NCI-H187 treated with DMSO at 0.1 percent for 48 hours (cell line): Measurements from ENCODE around the gene ANP32A.
"Not testable (repeated sequence)": the region's sequence is repeated elsewhere in the genome, so short reads cannot be mapped to it uniquely, and the experiment has no call there.

ENCODE experiments used
- DNase-seq: peaks from one replicate; lab custom pipeline; 2025; lab: John Stamatoyannopoulos, UW

ANP32A gene

DNA sequence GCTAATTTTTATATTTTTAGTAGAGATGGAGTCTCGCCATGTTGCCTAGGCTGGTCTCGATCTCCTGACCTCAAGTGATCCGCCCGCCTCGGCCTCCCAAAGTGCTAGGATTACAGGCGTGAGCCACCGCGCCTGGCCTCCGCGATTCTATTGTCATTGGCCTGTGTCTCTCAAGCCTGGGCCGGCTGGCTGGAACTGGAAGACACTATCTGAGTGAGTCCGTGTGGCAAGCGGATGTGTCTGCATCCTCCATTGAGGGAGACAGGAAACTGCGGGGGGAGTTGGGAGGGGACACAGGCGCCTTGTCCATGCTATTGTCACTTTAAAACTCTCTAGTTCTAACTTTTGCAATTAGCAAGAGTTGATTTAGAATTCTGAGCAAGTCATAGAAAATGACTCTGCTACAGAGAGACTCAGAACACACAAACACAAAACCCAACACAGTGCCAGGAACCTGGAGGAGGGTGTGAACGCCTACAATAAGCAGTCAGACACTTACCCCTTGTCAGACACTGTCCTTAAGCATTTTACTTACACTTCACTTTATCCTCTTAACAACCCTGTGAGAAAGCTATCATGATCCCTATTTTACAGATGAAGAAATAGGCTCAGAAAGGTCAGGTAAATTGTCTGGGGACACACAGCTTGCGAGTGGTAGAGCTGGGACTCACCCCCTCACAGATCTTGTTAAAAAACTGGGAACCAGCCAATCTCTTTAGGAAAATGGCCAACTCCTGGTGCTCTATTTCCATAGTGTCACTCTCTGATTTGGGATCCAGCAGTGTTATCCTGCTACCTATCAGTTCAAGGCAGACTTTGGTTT is 38.7 kb downstream of the ANP32A start:
- no peak for DNase-seq

DNA sequence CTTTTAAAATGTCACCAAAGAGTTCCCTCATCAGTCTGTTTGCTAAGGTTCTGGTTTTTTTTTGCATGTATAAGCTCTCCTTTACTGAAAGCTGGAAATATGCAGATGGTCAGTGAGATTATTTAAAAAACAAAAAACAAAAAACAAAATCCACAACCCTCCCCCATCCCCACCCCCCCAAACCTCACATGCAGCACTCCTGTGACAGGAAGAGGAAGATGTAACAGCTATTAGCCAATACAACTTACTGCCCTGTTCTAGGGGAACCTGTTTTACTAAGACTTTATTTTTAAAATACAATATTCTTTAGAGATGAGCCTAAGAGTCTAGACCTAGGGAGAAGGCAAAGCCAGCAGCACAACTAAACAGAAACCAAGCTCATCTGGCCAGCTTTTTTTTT is 39.5 kb downstream of the ANP32A start:
- no peak for DNase-seq

DNA sequence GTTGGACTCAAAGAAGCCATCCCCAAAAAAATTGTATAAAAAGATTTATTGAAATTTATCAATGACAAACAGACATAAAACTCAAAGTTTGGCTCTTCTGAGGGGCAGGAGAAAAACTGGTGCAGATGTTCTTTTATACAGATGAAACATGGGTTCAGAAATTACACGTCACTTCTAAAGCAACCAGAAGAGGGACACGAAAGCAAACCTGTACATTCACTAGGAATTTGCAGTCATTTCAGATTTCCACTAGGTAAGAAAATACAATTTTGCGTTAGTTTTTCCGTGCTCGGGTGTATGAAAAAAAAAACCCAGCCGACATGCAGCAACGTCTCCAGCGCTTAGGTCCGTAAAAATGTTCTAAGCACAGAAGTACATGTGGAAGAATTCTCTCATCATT is 41.8 kb downstream of the ANP32A start:
- no peak for DNase-seq

DNA sequence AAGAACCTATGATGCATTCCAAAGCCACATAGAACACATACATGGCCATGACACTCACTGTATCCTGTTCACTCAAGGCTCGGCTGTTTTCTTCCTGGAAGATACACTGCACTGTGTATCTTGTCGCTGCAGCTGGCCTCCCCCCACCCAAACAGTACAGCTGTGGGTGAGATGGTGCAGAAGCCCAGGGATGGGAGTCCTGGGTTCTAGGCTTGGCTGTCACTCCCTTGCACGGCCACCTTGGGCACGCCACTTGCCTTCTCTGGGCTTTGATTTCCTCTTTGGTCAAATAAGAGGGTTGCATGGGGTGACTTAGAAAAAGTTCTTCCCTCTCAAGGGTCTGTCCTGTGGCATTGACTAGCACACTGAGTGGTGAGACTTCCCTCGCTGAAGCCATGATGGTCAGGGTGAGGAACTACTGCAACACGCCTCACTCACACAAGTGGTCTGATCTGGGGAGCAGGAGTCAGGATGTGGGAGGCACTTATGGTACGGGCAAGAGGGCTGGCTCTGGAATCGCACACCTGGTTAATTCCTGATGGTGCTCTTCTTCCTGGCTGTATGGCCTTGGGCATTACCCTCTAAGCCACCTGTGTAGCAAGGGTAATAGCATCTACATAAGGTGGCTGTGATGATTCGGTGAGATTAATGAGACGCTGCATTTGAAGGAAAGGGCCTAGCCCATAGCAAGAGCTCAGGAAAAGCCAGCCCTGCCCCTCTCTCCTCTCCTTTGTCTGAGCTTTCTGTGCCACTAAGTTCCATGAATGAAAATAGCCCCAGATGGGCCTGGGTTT is 44.0 kb downstream of the ANP32A start:
- no peak for DNase-seq

DNA sequence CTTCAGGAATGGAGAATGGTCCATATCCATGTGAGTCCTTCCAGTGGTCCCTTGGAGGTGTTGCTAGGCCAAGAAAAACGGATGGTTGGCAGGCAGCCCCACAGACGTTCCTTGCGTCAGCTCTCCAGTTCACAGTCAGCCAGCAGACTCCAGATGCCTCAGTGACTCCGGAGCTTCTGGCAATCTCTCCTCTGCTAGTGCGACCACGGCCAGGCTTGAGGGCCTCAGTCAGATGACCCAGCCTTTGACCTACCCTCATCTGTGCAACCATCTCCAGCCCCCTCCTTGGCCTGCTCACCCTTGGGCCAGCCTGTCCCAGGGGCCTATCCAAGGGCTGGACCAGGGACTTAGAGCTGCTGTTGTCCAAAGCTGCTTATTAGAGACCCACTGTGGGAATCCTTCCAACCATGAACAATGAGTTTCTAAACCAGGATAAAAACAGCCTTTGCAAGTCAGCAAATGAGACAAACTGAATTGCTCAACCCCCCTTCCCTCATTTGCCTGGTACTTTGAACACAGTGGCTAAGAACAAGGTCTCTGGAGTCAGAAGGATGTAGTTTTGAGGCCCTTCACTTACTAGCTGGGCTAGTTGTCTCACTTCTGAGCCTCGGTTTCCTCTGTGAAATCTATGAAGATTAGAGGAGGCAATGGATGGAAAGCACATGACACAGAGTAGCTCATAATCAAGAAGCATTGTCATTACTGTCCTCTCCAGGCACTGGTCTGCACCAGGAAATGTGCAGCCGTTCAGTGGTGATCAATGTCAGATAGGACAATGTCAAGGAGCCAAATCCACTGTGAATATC is 44.8 kb downstream of the ANP32A start:
- no peak for DNase-seq

DNA sequence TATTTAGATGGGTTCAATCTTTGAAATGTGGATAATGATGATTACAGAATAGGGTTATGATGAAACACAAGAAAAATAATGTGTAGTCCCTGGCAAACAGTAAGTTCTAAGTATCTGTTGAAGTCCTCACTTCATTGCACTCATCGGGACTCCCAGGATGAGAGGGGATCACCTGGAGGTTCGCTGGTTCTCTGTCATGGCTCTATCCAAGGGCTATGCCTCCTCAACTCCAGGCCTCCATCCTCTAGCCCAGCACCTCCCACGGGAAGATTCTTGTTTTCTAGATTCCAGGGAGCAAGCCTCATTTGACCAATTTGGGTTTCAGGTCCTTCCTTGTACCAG is 45.5 kb downstream of the ANP32A start:
- DNase-seq = no peak

DNA sequence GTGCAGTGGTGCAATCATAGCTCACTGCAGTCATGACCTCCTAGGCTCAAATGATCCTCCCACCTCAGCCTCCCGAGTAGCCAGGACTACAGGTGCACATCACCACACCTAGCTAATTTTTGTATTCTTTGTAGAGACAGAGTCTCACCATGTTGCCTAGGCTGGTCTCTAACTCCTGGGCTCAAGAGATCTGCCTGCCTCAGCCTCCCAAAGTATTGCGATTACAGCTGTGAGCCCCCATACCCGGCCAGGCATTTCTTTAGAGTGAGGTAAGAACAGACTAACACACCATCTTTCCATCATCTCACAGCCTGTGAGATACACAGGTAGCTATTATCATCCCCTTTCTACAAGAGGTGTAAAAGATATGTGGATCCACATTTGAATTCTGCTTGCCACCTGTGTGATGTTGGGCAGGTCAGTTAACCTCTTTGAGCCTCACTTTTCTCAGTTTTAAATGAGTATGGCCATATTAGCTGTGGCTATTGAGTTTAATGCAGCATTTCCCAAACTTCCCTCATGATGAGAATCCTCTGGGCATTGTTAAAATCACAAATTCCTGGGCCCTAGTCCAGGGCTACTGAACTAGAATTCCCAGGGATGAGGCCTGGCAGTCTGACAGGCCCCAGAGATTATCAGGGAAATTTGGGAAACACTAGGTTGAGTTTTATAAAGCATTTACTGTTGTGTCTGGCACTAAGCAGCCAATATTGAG is 46.0 kb downstream of the ANP32A start:
- DNase-seq = no peak

DNA sequence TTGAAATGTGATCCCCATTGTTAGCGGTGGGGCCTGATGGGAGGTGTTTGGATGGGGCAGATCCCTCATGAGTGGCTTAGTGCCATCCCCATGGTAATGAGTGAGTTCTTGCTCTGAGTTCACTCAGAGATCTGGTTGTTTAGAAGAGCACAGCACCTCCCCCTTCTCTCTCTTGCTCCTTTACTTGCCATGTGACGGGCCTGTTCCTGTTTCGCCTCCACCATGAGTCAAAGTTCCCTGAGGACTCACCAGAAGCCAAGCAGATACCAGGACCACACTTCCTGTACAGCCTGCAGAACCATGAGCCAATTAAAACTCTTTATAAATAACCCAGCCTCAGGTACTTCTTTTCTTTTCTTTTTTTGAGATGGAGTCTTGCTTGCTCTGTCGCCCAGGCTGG is 46.6 kb downstream of the ANP32A start:
- DNase-seq = no peak

DNA sequence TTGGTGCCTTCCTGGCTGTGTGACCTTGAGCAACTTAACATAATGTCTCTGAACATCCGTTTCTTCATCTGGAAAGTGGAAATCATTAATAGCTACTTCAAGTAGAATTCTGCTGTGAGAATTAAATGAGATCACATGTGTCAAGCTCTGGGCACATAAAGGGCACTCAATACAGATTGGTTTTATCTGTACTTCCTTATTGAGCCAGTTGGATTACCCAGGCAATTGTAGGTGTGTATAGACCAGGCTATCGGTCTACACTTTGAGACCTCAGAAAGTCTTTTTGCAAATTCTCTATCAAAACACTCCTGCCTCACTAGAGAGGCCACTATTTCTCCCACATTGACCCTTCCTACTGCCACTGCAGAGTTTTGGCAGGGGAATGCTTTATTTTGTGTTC is 47.7 kb downstream of the ANP32A start:
- DNase-seq = no peak

DNA sequence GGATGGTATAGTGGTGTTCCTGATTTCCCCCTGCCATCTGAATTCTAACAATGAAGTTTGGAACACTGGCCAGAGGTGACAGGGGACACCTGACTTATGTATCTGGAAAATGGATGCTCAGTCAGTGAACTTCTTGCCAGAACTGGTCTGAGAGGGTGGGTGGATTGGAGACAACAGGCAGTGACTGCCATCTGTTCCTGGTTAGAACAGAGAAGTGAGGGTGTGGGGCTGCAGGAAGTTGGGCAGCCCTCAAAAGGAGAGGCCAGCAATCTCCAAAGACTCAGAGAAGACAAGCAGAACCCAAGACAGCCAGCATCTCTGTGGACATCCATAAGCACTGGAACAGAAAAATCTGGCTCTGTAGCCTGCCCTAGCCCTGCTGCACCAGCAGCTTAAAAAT is 50.5 kb downstream of the ANP32A start:
- no peak for DNase-seq

DNA sequence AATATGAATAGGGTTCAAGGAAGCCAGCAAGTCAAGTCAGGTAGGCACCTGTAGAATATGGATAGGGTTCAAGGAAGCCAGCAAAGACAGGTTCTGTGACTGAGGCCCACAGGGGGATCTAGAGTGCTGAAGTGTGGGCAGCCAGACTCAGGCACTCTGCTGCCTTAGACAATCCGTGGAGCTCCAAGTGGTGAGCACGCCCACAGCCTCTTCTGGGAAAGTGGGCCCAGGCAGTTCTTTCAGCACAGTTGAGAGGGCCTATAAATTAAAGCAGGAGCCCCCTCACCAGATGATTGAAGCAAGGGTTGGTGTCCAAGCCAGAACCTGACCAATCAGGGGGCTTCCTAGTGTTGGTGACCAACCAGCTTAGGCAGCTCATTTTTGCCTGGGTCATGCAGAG is 51.0 kb downstream of the ANP32A start:
- DNase-seq = no peak

DNA sequence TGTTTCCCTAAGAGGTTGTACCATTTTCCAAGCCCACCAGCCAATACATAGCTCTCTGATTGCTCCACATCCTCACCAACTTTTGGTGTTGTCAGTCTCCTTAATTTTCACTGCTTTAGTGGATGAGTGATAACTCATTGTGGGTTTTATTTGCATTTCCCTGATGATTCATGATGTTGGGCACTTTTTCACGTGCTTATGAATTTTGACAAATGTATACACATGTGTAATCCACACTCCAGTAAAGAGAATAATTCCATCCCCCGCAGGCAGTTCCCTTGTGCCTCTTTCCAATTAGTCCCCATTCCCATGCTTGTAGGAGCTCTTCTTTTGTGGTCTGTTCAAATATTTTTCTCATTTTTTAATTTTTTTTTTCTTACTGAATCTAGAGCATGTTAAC is 52.4 kb downstream of the ANP32A start:
- DNase-seq = no peak

DNA sequence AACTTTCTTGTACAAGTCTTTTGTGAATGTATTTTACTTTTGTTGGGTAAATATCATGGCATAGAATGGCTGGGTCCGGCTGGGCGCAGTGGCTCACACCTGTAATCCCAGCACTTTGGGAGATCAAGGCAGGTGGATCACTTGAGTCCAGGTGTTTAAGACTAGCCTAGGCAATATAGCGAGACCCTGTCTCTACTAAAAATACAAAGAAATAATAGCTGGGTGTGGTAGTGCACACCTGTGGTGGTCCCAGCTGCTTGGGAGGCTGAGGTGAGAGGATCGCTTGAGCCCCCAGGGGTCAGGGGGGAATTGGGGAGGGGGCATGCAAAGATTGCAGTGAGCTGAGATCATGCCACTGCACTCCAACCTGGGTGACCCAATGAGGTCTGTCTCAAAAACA is 52.9 kb downstream of the ANP32A start:
- no peak for DNase-seq

DNA sequence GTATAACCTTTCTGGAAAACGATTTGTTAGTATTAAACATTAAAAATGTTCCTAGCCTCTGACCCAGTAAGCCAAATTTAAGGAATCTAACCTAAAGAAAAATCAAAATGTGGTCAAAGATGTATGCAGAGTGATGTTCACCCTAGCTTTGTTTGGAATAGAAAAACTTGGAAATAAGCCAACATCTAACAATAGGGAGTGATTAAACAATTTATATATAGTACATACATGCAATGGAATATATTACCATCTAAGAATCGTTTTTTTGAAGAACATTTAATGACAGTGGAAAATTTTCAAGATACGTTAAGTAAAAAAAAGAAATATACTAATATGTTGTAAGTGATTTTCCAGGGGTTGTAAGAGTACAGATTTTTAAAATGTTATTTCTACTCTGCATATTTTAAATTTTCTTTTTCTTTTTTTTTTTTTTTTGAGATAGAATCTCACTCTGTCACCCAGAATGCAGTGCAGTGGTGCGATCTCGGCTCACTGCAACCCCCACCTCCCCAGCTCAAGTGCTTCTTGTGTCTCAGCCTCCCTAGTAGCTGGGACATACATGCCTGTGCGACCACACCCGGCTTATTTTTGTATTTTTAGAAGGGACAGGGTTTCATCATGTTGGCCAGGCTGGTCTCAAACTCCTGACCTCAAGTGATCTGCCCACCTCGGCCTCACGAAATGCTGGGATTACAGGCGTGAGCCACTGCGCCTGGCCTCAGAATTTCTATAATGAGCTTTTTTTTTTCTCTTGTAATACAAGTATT is 54.9 kb downstream of the ANP32A start:
- no peak for DNase-seq

DNA sequence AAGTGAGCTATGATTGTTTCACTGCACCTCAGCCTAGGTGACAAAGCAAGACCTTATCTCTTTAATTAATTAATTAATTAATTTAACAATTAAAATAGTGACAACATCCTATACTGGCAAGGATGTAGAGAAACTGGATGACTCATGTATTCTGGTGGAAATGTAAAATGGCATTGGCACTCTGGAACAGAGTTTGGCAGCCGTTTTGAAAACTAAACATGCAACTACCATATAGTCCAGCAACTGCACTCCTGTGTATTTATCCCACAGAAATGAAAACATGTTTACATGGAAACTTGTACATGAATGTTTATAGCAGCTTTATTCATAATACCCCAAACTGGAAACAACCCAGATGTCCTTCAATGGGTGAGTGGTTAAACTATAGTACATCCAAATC is 56.6 kb downstream of the ANP32A start:
- DNase-seq = no peak

DNA sequence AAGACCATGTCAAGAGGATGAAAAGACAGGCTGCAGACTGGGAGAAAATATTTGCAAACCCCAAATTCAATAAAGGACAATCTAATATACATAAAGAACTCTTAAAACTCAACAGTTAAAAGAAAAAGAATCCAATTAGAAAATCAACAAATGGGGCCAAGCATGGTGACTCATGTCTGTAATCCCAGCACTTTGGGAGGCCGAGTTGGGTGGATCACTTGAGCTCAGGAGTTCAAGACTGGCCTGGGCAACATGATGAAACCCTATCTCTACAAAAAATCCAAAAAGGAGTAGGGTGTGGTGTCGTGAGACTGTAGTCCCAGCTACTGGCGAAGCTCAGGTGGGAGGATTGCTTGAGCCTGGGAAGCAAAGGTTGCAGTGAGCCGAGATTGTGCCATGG is 57.6 kb downstream of the ANP32A start:
- no peak for DNase-seq

DNA sequence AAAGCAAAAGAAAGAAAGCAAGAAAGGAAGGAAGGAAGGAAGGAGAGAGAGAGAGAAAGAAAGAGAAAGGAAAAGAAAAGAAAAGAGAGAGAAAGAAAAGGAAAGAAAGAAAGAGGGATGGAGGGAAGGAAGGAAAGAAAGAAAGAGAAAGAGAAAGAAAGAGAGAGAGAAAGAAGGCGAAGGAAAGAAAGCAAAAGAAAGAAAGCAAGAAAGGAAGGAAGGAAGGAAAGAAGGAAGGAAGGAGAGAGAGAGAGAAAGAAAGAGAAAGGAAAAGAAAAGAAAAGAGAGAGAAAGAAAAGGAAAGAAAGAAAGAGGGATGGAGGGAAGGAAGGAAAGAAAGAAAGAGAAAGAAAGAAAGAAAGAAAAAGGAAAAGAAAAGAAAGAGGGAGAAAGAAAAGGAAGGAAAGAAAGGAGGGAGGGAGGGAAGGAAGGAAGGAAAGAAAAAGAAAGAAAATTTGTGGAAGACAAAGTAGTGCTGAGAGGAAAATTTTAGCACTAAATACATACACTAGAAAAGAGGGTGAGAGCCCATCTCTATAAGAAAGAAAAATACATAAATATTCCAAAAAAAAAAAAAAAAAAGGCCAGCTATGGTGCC is 60.6 kb downstream of the ANP32A start:
- DNase-seq = not testable (repeated sequence)

DNA sequence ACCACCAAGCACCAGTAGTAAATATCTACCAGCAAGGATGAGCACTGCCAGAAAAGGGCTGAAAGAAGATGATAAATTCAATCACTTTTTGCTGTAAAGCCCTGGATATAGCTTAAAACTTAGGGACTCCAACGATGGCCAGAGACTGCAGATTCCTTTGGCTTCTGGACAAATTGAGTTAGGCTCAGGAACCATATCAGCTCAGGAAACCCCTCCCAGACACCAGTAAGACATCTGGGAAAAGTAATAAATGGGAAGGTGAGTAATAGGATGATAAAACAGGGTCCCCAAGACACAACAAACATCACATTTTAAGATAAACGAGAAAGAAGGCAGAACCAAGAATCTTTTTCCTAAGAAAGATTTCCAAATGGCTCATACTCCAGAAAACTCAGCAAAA is 65.0 kb downstream of the ANP32A start:
- DNase-seq = no peak

DNA sequence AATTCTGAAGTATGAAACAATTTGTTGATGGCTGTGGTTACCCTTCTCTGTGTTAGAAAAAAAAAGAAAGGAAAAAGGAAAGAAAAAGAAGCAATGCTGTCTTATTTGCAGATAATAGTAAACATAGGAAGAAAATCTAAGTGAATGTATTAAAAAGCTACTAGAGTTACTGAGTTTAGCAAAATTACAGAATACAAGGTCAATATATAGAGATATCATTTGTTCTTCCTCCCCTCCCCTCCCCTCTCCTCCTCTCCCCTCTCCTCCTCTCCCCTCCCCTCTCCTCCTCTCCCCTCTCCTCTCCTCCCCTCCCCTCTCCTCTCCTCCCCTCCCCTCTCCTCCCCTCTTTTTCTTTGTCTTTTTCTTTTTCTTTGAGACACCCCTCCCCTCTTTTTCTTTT is 69.1 kb downstream of the ANP32A start:
- no peak for DNase-seq

DNA sequence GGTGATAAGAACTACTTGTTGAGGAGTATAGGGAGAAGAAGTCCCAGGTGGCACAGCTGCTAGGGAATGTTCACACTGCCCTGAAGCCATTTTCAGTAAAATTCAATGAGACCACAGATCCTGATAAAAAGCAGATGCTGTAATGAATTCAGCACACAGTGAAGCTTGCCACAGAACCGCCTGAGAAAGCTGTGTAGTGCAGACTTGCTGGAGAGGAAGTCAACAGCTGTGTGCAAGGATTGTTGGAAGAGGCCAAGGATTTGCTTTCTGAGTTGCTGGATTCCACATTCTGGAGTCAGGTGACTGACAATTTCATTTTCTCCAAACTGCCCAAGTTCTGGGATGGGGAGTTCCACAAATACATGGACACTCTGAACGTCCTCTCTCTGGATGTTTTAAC is 70.9 kb downstream of the ANP32A start:
- no peak for DNase-seq

DNA sequence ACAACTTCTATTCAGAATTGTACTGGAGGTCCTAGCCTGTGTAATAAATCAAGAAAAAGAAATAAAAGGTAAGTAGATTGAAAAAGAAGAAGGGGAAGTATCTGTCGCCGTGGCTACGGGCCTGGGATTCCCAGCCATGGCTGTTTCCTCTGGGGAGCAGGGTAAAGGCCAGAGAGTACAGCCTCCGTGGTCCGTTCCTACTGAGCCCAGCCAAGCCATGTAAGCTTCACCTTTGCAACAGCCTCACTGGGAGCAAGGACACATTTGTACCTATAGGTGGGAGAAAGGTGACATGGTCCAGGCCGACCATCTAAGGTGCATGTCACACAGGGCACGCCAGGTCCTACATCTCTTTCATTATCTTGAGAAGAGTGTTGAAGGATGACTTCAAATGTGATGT is 71.3 kb downstream of the ANP32A start:
- no peak for DNase-seq
